ENCODE data around the gene CSNK2A2. TPM values are rescaled to one million over a fixed set of nuclear protein-coding genes. Genes with fewer than 3 reads are reported as not detected.

Gene CSNK2A2
- total and polyA plus RNA-seq, 2 of the 8 experiments (the other 6 are each of a cell fraction or from before 2014, with no cell fraction given), result 37.9 to 128 TPM

DNA sequence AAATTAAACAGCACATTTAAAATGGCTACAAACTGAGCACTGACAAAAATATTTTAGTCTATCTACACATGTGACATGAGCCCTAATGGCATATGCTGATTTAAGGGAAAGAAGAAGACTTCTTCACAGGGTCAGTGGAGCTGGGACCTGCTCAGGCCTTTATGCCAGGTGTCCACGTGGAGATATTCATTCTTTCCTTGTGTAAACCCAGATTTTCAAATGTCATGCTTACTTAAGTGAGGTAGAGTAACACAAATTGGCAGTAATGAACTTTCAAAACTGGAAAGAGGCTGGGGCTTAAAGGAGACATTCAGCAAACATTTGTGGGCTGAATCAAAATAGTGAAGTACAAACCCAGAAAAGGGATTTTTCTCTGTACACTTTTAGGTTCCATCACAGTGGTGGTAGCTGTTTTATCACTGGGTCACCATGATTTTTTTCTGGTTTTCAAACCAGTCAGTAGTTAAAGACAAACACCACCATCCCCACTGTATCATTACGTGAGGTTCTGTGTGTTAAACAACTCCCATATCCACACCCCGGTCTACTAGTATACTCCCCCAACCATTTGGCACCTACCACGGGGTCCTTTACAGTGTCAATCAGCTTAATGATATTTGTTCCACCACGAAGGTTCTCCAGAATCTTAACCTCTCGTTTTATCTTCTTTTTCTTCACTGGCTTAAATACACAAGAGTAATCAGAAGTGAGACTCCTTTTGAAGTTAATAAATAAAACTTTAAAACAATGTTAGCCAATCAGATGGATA lies 11.5 kb downstream of the CSNK2A2 start:
- H3K9ac ChIP-seq (replicated peaks in 1 of 4; ENCODE audit: extremely low read depth in 1 of 4, low read depth in 3 of 4, low read length in 3 of 4), result no peak overlapping the region
- H4K5ac ChIP-seq (ENCODE audit: insufficient read length, low read depth, low read length), result no peak overlapping the region
- DNase-seq (ENCODE audit: low read depth in 1 of 2, low spot score in 2 of 2), result no peak
- no peak overlapping the region for H3K4me3 ChIP-seq (ENCODE audit: extremely low read depth in 1 of 4, insufficient read depth in 2 of 4, low read depth in 3 of 4, low read length in 4 of 4)
- H3K4ac ChIP-seq (replicated peaks; ENCODE audit: insufficient read length, low read depth, low read length), result no peak overlapping the region
- no peak overlapping the region for H3K14ac ChIP-seq (ENCODE audit: insufficient read length)
- FAIRE-seq, result no peak
- H2BK15ac ChIP-seq (ENCODE audit: low read length), result no peak overlapping the region
- H2BK120ac ChIP-seq (replicated peaks; ENCODE audit: low read depth, low read length), result no peak overlapping the region
- POLR2A ChIA-PET (ENCODE audit: partially characterized antibody), result interaction anchor here (1.0 kb wide), 2 partner anchors 12 to 17 kb away, joined by 4 read pairs; no protein-coding TSS in a partner anchor
- no peak overlapping the region for H3K18ac ChIP-seq (ENCODE audit: extremely low read depth, low read length)
- peaks cover 19 to 88% (median 51%) of the 10 kb centered on the region in 4 experiments; a peak in 7 of 8 replicates for H3K36me3 ChIP-seq (ENCODE audit: control insufficient read depth in 2 of 4, insufficient read depth in 4 of 4, low read length in 3 of 4)
- no peaks in the 10 kb centered on the region for H3K27me3 ChIP-seq (replicated peaks in 1 of 4; ENCODE audit: control insufficient read depth in 3 of 4, extremely low read depth in 1 of 4, insufficient read depth in 3 of 4, low read length in 3 of 4)
- H3K56ac ChIP-seq (replicated peaks; ENCODE audit: insufficient read length, low read depth, low read length), result no peak overlapping the region
- no peak overlapping the region for H2AFZ ChIP-seq (ENCODE audit: low read length)
- H3K23ac ChIP-seq (ENCODE audit: insufficient read length), result no peak overlapping the region
- H2BK5ac ChIP-seq (ENCODE audit: low read depth, low read length), result no peak overlapping the region
- no peak overlapping the region for H3K4me2 ChIP-seq (ENCODE audit: insufficient read depth in 1 of 2, low read depth in 2 of 2, low read length in 2 of 2)
- H2BK20ac ChIP-seq (ENCODE audit: low read length), result no peak overlapping the region
- no peaks in the 10 kb centered on the region for H3K23me2 ChIP-seq (ENCODE audit: low read depth, low read length)
- H3K4me1 ChIP-seq (replicated peaks in 1 of 4; ENCODE audit: control insufficient read depth in 3 of 4, insufficient read depth in 4 of 4, low read length in 3 of 4), result no peaks in the 10 kb centered on the region
- no peak for TF ChIP-seq RNF2 (IDR thresholded peaks at IDR 0.05; ENCODE audit: borderline replicate concordance, low read depth, low read length, missing control alignments, poor library complexity, severe bottlenecking)
- no peak for TF ChIP-seq BACH1 (IDR thresholded peaks at IDR 0.05; ENCODE audit: low read length)
- no peak for TF ChIP-seq TAF1 (IDR thresholded peaks at IDR 0.05; ENCODE audit: low read depth, low read length)
- no peak for TF ChIP-seq SRF (IDR thresholded peaks at IDR 0.05; ENCODE audit: low read depth, low read length)
- TF ChIP-seq TAF7 (optimal IDR thresholded peaks at IDR 0.05; ENCODE audit: borderline replicate concordance, low read depth, low read length), result no peak
- TF ChIP-seq SUZ12 (IDR thresholded peaks at IDR 0.05; ENCODE audit: low read length), result no peak
- no peak for TF ChIP-seq BCL11A (IDR thresholded peaks at IDR 0.05; ENCODE audit: low read depth in 2 of 2, low read length in 2 of 2)
- TF ChIP-seq EP300 (IDR thresholded peaks at IDR 0.05; ENCODE audit: borderline replicate concordance in 1 of 2, low read depth in 2 of 2, low read length in 2 of 2), result no peak
- no peak overlapping the region for H2BK12ac ChIP-seq (ENCODE audit: low read depth, low read length)
- no peaks in the 10 kb centered on the region; the same call in 1 of the 2 replicates for H3K79me1 ChIP-seq (ENCODE audit: low read depth, low read length)
- CTCF ChIA-PET (ENCODE audit: partially characterized antibody), result interaction anchor here (2.6 kb wide), 1 partner anchor 10 kb away, joined by 7 read pairs; no protein-coding TSS in a partner anchor
- no peak overlapping the region for H2AK5ac ChIP-seq (ENCODE audit: low read depth, low read length)
- WGBS, 2 experiments (ENCODE audit: extremely low coverage in 1 of 2, insufficient coverage in 1 of 2, insufficient read length in 1 of 2, insufficient replicate concordance in 2 of 2, low coverage in 1 of 2, low lambda C conversion rate in 2 of 2, missing lambda C conversion rate in 1 of 2), result 86% methylated on average over 6 of the region's 6 CpGs; no CpG with 5 or more reads in 1 of the 2 experiments
- no peak overlapping the region; the same call in 1 of the 2 replicates for H4K8ac ChIP-seq (ENCODE audit: extremely low read depth, insufficient read depth, low read length)
- H4K91ac ChIP-seq (replicated peaks; ENCODE audit: insufficient read length, low read length), result no peak overlapping the region
- peaks cover 0 to 3% of the 10 kb centered on the region in 2 experiments for H4K20me1 ChIP-seq (replicated peaks in 1 of 2; ENCODE audit: control insufficient read depth in 1 of 2, insufficient read depth in 2 of 2, low read length in 2 of 2)
- no peak overlapping the region for H3K27ac ChIP-seq (ENCODE audit: low read depth, low read length)
- peaks cover 0 to 19% of the 10 kb centered on the region in 2 experiments; a peak in 2 of 4 replicates for H3K79me2 ChIP-seq (ENCODE audit: control insufficient read depth in 1 of 2, insufficient read depth in 2 of 2, low read length in 2 of 2)
- H3K9me3 ChIP-seq (ENCODE audit: insufficient read depth in 2 of 2, low read depth in 1 of 2, low read length in 1 of 2), result no peaks in the 10 kb centered on the region

All from H1 (cell line).